ENCODE measurements around the gene STARD3NL.

- TF ChIP-seq CTCF (IDR thresholded peaks at IDR 0.05): no peak
- TF ChIP-seq ZFX (IDR thresholded peaks at IDR 0.05; ENCODE audit: borderline replicate concordance): no peak
Observed at GRCh38 chr7:38235606-38236005, 57.6 kb downstream of the STARD3NL start.

All from 22Rv1 (cell line).